ENCODE data around the gene NSA2. TPM values are rescaled to one million over a fixed set of nuclear protein-coding genes. Genes with fewer than 3 reads are reported as not detected.
"Not testable (repeated sequence)": the region's sequence is repeated elsewhere in the genome, so short reads cannot be mapped to it uniquely, and the experiment has no call there.

The NSA2 gene
- total RNA-seq, 1 experiment from 2014 or later, result 42.7 TPM

DNA sequence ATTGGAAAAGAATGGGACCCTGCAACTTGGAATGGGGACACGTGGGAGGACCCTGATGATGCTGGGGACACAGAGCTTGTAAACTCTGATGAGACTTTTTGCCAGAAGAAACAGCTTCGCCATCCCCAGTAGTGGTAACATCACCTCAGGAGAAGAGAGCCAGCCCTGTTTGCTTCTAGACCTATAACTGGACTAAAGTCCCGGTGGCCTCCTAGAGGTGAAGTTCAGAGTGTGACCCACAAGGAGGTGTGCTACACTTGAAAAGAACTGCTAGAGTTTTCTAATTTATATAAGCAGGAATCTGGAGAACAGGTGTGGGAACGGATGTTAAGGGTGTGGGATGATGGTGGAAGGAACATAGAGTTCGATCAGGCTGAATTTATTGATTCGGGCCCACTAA lies 19.8 kb downstream of the NSA2 start:
- no TSS peak for BruUV-seq (replicated peaks)
- Histone ChIP-seq H3K4me1 (ENCODE audit: control insufficient read depth, insufficient read depth, low read length) (no peaks in the 10 kb centered on the region), H3K4me3 (ENCODE audit: low read depth in 2 of 2, low read length in 2 of 2) (no peak overlapping the region), H3K9me3 (ENCODE audit: control insufficient read depth, insufficient read depth, low read depth, low read length) (no peaks in the 10 kb centered on the region), H3K27ac (ENCODE audit: low read length) (no peak overlapping the region), H3K36me3 (ENCODE audit: control insufficient read depth, insufficient read depth, low read length) (peaks cover 8% of the 10 kb centered on the region), H3K27me3 (ENCODE audit: control insufficient read depth, insufficient read depth, low read length) (no peaks in the 10 kb centered on the region)
- intact Hi-C loops (cut with micrococcal nuclease; ENCODE audit: unreplicated experiment), result no loop called here
- ChIA-PET POLR2A (no interaction called here), CTCF (no interaction called here)
- in situ Hi-C loops (cut with HindIII; ENCODE audit: low pct_unique_long_range_greater_than_20kb, low sequenced_read_pairs), result no loop called here
- DNase-seq (ENCODE audit: low read depth, low spot score) (no peak), ATAC-seq (no peak)
- TF ChIP-seq, protein P1, sequence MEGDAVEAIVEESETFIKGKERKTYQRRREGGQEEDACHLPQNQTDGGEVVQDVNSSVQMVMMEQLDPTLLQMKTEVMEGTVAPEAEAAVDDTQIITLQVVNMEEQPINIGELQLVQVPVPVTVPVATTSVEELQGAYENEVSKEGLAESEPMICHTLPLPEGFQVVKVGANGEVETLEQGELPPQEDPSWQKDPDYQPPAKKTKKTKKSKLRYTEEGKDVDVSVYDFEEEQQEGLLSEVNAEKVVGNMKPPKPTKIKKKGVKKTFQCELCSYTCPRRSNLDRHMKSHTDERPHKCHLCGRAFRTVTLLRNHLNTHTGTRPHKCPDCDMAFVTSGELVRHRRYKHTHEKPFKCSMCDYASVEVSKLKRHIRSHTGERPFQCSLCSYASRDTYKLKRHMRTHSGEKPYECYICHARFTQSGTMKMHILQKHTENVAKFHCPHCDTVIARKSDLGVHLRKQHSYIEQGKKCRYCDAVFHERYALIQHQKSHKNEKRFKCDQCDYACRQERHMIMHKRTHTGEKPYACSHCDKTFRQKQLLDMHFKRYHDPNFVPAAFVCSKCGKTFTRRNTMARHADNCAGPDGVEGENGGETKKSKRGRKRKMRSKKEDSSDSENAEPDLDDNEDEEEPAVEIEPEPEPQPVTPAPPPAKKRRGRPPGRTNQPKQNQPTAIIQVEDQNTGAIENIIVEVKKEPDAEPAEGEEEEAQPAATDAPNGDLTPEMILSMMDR (IDR thresholded peaks at IDR 0.05), result no peak; the same call in 1 of the 2 replicates
- no peak for TF ChIP-seq POLR2AphosphoS5 (IDR thresholded peaks at IDR 0.05; ENCODE audit: low read depth, low read length)
- no peak for TF ChIP-seq SIN3A (IDR thresholded peaks at IDR 0.05; ENCODE audit: borderline replicate concordance, insufficient read depth, low read depth, low read length)
- TF ChIP-seq TCF7L2 (IDR thresholded peaks at IDR 0.05; ENCODE audit: low read depth, low read length), result no peak
- TF ChIP-seq, protein P2, sequence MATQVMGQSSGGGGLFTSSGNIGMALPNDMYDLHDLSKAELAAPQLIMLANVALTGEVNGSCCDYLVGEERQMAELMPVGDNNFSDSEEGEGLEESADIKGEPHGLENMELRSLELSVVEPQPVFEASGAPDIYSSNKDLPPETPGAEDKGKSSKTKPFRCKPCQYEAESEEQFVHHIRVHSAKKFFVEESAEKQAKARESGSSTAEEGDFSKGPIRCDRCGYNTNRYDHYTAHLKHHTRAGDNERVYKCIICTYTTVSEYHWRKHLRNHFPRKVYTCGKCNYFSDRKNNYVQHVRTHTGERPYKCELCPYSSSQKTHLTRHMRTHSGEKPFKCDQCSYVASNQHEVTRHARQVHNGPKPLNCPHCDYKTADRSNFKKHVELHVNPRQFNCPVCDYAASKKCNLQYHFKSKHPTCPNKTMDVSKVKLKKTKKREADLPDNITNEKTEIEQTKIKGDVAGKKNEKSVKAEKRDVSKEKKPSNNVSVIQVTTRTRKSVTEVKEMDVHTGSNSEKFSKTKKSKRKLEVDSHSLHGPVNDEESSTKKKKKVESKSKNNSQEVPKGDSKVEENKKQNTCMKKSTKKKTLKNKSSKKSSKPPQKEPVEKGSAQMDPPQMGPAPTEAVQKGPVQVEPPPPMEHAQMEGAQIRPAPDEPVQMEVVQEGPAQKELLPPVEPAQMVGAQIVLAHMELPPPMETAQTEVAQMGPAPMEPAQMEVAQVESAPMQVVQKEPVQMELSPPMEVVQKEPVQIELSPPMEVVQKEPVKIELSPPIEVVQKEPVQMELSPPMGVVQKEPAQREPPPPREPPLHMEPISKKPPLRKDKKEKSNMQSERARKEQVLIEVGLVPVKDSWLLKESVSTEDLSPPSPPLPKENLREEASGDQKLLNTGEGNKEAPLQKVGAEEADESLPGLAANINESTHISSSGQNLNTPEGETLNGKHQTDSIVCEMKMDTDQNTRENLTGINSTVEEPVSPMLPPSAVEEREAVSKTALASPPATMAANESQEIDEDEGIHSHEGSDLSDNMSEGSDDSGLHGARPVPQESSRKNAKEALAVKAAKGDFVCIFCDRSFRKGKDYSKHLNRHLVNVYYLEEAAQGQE (IDR thresholded peaks at IDR 0.05; ENCODE audit: insufficient read depth in 1 of 2, low read depth in 2 of 2, low read length in 1 of 2), result no peak

DNA sequence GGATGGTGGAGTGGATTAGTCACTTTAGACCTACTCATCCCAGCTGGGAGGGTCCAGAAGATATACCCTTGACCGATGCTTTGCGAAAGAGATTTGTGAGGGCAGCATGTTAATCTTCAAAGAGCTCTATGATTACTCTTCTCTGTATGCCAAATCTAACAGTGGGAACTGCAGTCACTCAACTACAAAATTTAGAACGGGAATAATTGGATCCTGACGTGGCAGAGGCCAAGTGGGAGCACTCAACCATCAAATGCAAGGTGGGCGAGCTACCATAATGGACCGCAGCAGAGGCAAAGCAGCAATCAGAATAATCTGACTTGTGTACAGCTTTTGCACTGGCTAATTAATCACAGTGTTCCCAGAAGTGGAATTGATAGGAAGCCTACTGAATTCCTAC lies 20.4 kb downstream of the NSA2 start:
- Histone ChIP-seq H3K4me1 (ENCODE audit: control insufficient read depth, insufficient read depth, low read length) (no peaks in the 10 kb centered on the region), H3K27ac (ENCODE audit: low read length) (no peak overlapping the region), H3K27me3 (ENCODE audit: control insufficient read depth, insufficient read depth, low read length) (no peaks in the 10 kb centered on the region), H3K36me3 (ENCODE audit: control insufficient read depth, insufficient read depth, low read length) (peaks cover 5% of the 10 kb centered on the region), H3K9me3 (ENCODE audit: control insufficient read depth, insufficient read depth, low read depth, low read length) (no peaks in the 10 kb centered on the region), H3K4me3 (ENCODE audit: low read depth in 2 of 2, low read length in 2 of 2) (no peak overlapping the region)
- TF ChIP-seq POLR2AphosphoS5 (IDR thresholded peaks at IDR 0.05; ENCODE audit: low read depth, low read length), result no peak
- no peak for TF ChIP-seq SIN3A (IDR thresholded peaks at IDR 0.05; ENCODE audit: borderline replicate concordance, insufficient read depth, low read depth, low read length)
- TF ChIP-seq, protein P2 (IDR thresholded peaks at IDR 0.05; ENCODE audit: insufficient read depth in 1 of 2, low read depth in 2 of 2, low read length in 1 of 2), result no peak
- TF ChIP-seq TCF7L2 (IDR thresholded peaks at IDR 0.05; ENCODE audit: low read depth, low read length), result no peak
- TF ChIP-seq, protein P1 (IDR thresholded peaks at IDR 0.05), result no peak
- intact Hi-C loops (cut with micrococcal nuclease; ENCODE audit: unreplicated experiment), result no loop called here
- BruUV-seq (replicated peaks), result no TSS peak
- ChIA-PET CTCF (no interaction called here), POLR2A (no interaction called here)
- no peak for ATAC-seq
- in situ Hi-C loops (cut with HindIII; ENCODE audit: low pct_unique_long_range_greater_than_20kb, low sequenced_read_pairs), result no loop called here
- no peak for DNase-seq (ENCODE audit: low read depth, low spot score)

DNA sequence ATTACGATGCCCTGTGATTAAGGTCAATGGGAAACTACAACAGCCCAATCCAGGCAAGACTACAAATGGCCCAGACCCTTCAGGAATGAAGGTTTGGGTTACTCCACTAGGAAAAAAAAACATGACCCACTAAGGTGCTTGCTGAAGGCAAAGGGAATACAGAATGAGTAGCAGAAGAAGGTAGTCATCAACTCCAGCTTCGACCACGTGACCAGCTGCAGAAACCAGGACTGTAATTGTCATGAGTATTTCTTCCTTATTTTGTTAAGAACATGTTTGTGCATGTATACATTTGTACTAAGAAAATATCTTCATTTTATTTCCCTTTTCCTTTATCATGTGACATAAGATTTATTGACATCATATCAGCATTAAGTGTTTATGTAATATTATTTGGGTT lies 24.6 kb downstream of the NSA2 start:
- POLR2A ChIA-PET; H3K4me3 ChIP-seq (ENCODE audit: low read depth in 2 of 2, low read length in 2 of 2); H3K9me3 ChIP-seq (ENCODE audit: control insufficient read depth, insufficient read depth, low read depth, low read length); intact Hi-C loops (cut with micrococcal nuclease; ENCODE audit: unreplicated experiment); H3K4me1 ChIP-seq (ENCODE audit: control insufficient read depth, insufficient read depth, low read length); H3K36me3 ChIP-seq (ENCODE audit: control insufficient read depth, insufficient read depth, low read length); DNase-seq (ENCODE audit: low read depth, low spot score); BruUV-seq (replicated peaks); H3K27me3 ChIP-seq (ENCODE audit: control insufficient read depth, insufficient read depth, low read length); H3K27ac ChIP-seq (ENCODE audit: low read length); in situ Hi-C loops (cut with HindIII; ENCODE audit: low pct_unique_long_range_greater_than_20kb, low sequenced_read_pairs); CTCF ChIA-PET; ATAC-seq: not testable (repeated sequence)
